Ascending aorta (tissue), 2 donors: ENCODE measurements around the gene ACTL6B. TPM values are rescaled to one million over a fixed set of nuclear protein-coding genes. Genes with fewer than 3 reads are reported as not detected.

ENCODE experiments used
- DNase-seq, 2 donors: peaks; one replicate each; pipeline ENCODE4 v3.0.0-alpha.2; 2019; ENCODE audit warnings: low spot score in 2 of 2
- H3K27ac ChIP-seq, 2 donors: fragments of 200-600 bp; sonication (generic); one replicate each; pipeline ENCODE4 v1.5.1; 2016 to 2017; ENCODE audit warnings: mild to moderate bottlenecking in 1 of 2
- H3K27me3 ChIP-seq: fragments of 200-600 bp; sonication (generic); one replicate; pipeline ENCODE4 v1.5.1; 2017
- H3K36me3 ChIP-seq, 2 donors: fragments of 200-600 bp; sonication (generic); one replicate each; pipeline ENCODE4 v1.5.1; 2016
- H3K4me1 ChIP-seq, 2 donors: fragments of 200-600 bp; sonication (generic); one replicate each; pipeline ENCODE4 v1.5.1; 2016 to 2017; ENCODE audit warnings: mild to moderate bottlenecking in 1 of 2
- H3K4me3 ChIP-seq, 2 donors: fragments of 200-600 bp; sonication (generic); one replicate each; pipeline ENCODE4 v1.5.1; 2016 to 2017; ENCODE audit warnings: mild to moderate bottlenecking in 1 of 2
- H3K9me3 ChIP-seq, 2 donors: fragments of 200-600 bp; sonication (generic); one replicate each; pipeline ENCODE4 v1.5.1; 2016
- CTCF ChIP-seq, 3 experiments: fragments of 200-600 bp in 2 of 3; fragments of 450-650 bp in 1 of 3; sonication (generic) in 2 of 3; IDR thresholded peaks; one replicate each; pipeline ENCODE4 v1.5.1; 2016 to 2019; ENCODE audit warnings: antibody characterized with exemption in 3 of 3, mild to moderate bottlenecking in 1 of 3, moderate library complexity in 1 of 3
- intact Hi-C: fragments of 100-400 bp; cut with DNase I; formaldehyde crosslinking; loops from one replicate; pipeline ENCODE4 v1.15.1; 2023
- total RNA-seq: library from RNA; depleted of rRNA; stranded (reverse); fragments of >200 nt; gene quantifications from one replicate; pipeline ENCODE4 v1.1.0, GENCODE V29; 2016

ACTL6B gene
- total RNA-seq, 1 donor from 2014 or later = not detected

- H3K9me3 ChIP-seq = no peaks in the 10 kb centered on the region
- no peak for DNase-seq
- H3K36me3 ChIP-seq = no peaks in the 10 kb centered on the region
- TF ChIP-seq CTCF (IDR thresholded peaks at IDR 0.05) = no peak
- no peak overlapping the region for H3K4me3 ChIP-seq
- intact Hi-C loops = no loop called here
- H3K27me3 ChIP-seq = no peaks in the 10 kb centered on the region
- no peaks in the 10 kb centered on the region for H3K4me1 ChIP-seq
- H3K27ac ChIP-seq = no peak overlapping the region
Observed at GRCh38 chr7:100641860-100642533, 14.3 kb downstream of the ACTL6B start.

GRCh38 chr7:100641463-100641859 is 14.8 kb downstream of the ACTL6B start, which contains the start of gene TFR2:
TFR2 (minus strand) TSS chr7:100641552; CDS start chr7:100641509, 43 bp downstream.
- Histone ChIP-seq H3K9me3 (no peaks in the 10 kb centered on the region), H3K4me1 (no peaks in the 10 kb centered on the region), H3K4me3 (no peak within 1 kb of the TSS), H3K27ac (no peak within 1 kb of the TSS), H3K36me3 (no peaks in the 10 kb centered on the region), H3K27me3 (no peaks in the 10 kb centered on the region)
- no peak for TF ChIP-seq CTCF (IDR thresholded peaks at IDR 0.05)
- intact Hi-C loops = no loop called here
- no peak for DNase-seq

GRCh38 chr7:100640517-100641440 is 15.5 kb downstream of the ACTL6B start:
- no peak for TF ChIP-seq CTCF (IDR thresholded peaks at IDR 0.05)
- H3K4me3 ChIP-seq = no peak overlapping the region
- no peaks in the 10 kb centered on the region for H3K36me3 ChIP-seq
- H3K27ac ChIP-seq = no peak overlapping the region
- DNase-seq = no peak
- H3K27me3 ChIP-seq = no peaks in the 10 kb centered on the region
- intact Hi-C loops = no loop called here
- H3K4me1 ChIP-seq = no peaks in the 10 kb centered on the region
- H3K9me3 ChIP-seq = no peaks in the 10 kb centered on the region

GRCh38 chr7:100639995-100640516 is 16.2 kb downstream of the ACTL6B start:
- no peak for TF ChIP-seq CTCF (IDR thresholded peaks at IDR 0.05)
- no peak for DNase-seq
- Histone ChIP-seq H3K4me1 (no peaks in the 10 kb centered on the region), H3K36me3 (no peaks in the 10 kb centered on the region), H3K27me3 (no peaks in the 10 kb centered on the region), H3K27ac (no peak overlapping the region), H3K9me3 (no peaks in the 10 kb centered on the region), H3K4me3 (no peak overlapping the region)
- intact Hi-C loops = no loop called here

GRCh38 chr7:100632951-100633717 is 23.1 kb downstream of the ACTL6B start:
- Histone ChIP-seq H3K36me3 (no peaks in the 10 kb centered on the region), H3K4me3 (peak overlapping the region; percentile 61 to 62), H3K9me3 (no peaks in the 10 kb centered on the region), H3K27ac (no peak overlapping the region), H3K4me1 (peaks cover 0 to 8% of the 10 kb centered on the region in 2 donors), H3K27me3 (peaks cover 5% of the 10 kb centered on the region)
- peak in 1 of 3 experiments; percentile 36 for TF ChIP-seq CTCF (IDR thresholded peaks at IDR 0.05)
- no peak for DNase-seq
- intact Hi-C loops = loop anchor here (5.0 kb wide), 1 partner anchor 59 kb away; the partner anchor contains the start of gene GIGYF1
